Muscle layer of duodenum (tissue), 2 donors: Measurements from ENCODE around the gene EPHB2.

Experiments used
- H3K27ac ChIP-seq: one replicate; pipeline ENCODE4 v1.7.0; 2013; ENCODE audit warnings: mild to moderate bottlenecking, low read length
- H3K27me3 ChIP-seq: one replicate; pipeline ENCODE4 v1.7.0; 2013; ENCODE audit warnings: low read depth, mild to moderate bottlenecking, control low read depth, low read length
- H3K36me3 ChIP-seq, 2 donors: one replicate each; pipeline ENCODE4 v1.7.0; 2013; ENCODE audit warnings: low read length in 2 of 2, control low read depth in 1 of 2, mild to moderate bottlenecking in 1 of 2; ENCODE audit not compliant: insufficient read depth in 2 of 2, control insufficient read depth in 1 of 2
- H3K4me1 ChIP-seq, 2 donors: one replicate each; pipeline ENCODE4 v1.7.0; 2013; ENCODE audit warnings: low read length in 2 of 2, mild to moderate bottlenecking in 2 of 2, control low read depth in 1 of 2, moderate library complexity in 1 of 2; ENCODE audit not compliant: insufficient read depth in 2 of 2, control insufficient read depth in 1 of 2
- H3K4me3 ChIP-seq, 2 donors: one replicate each; pipeline ENCODE4 v1.7.0; 2013; ENCODE audit warnings: low read length in 2 of 2, low read depth in 1 of 2, mild to moderate bottlenecking in 1 of 2
- H3K9me3 ChIP-seq, 2 donors: one replicate each; pipeline ENCODE4 v1.7.0; 2013; ENCODE audit warnings: low read length in 2 of 2, control low read depth in 1 of 2, mild to moderate bottlenecking in 1 of 2; ENCODE audit not compliant: control insufficient read depth in 1 of 2
- donor health status: healthy.

EPHB2 gene

GRCh38 chr1:22883406-22883805 is 172.8 kb downstream of the EPHB2 start:
- Histone ChIP-seq H3K27ac (no peak overlapping the region), H3K9me3 (no peaks in the 10 kb centered on the region), H3K4me1 (no peaks in the 10 kb centered on the region), H3K27me3 (no peaks in the 10 kb centered on the region), H3K36me3 (peaks cover 0 to 7% of the 10 kb centered on the region in 2 donors), H3K4me3 (no peak overlapping the region)

GRCh38 chr1:22884806-22885530 is 174.3 kb downstream of the EPHB2 start:
- Histone ChIP-seq H3K4me3 (no peak overlapping the region), H3K36me3 (peaks cover 0 to 7% of the 10 kb centered on the region in 2 donors)

GRCh38 chr1:22886211-22886610 is 175.6 kb downstream of the EPHB2 start:
- no peak overlapping the region for H3K4me3 ChIP-seq
- no peaks in the 10 kb centered on the region for H3K4me1 ChIP-seq
- no peak overlapping the region for H3K27ac ChIP-seq
- H3K36me3 ChIP-seq = peaks cover 0 to 7% of the 10 kb centered on the region in 2 donors
- no peaks in the 10 kb centered on the region for H3K27me3 ChIP-seq
- no peaks in the 10 kb centered on the region for H3K9me3 ChIP-seq

More at GRCh38 chr1:22884806-22885530, 174.3 kb downstream of the EPHB2 start:
- Histone ChIP-seq H3K4me1 (no peaks in the 10 kb centered on the region), H3K27me3 (no peaks in the 10 kb centered on the region), H3K27ac (no peak overlapping the region), H3K9me3 (no peaks in the 10 kb centered on the region)

- H3K36me3 ChIP-seq = peaks cover 0 to 1% of the 10 kb centered on the region in 2 donors
- H3K4me1 ChIP-seq = no peaks in the 10 kb centered on the region
- H3K27ac ChIP-seq = no peak overlapping the region
- no peaks in the 10 kb centered on the region for H3K27me3 ChIP-seq
- no peak overlapping the region for H3K4me3 ChIP-seq
- H3K9me3 ChIP-seq = no peaks in the 10 kb centered on the region
These were observed 176.9 kb downstream of the EPHB2 start for GRCh38 chr1:22887491-22887890.

- Histone ChIP-seq H3K9me3 (no peaks in the 10 kb centered on the region), H3K27me3 (no peaks in the 10 kb centered on the region)
These were observed 177.9 kb downstream of the EPHB2 start for GRCh38 chr1:22888320-22889075.

GRCh38 chr1:22889213-22889827 is 178.7 kb downstream of the EPHB2 start:
- no peak overlapping the region for H3K4me3 ChIP-seq
- no peaks in the 10 kb centered on the region for H3K9me3 ChIP-seq
- H3K4me1 ChIP-seq = no peaks in the 10 kb centered on the region
- H3K36me3 ChIP-seq = peaks cover 0 to 7% of the 10 kb centered on the region in 2 donors
- no peaks in the 10 kb centered on the region for H3K27me3 ChIP-seq
- H3K27ac ChIP-seq = no peak overlapping the region

More at GRCh38 chr1:22888320-22889075, 177.9 kb downstream of the EPHB2 start:
- H3K4me1 ChIP-seq = no peaks in the 10 kb centered on the region
- no peak overlapping the region for H3K4me3 ChIP-seq
- H3K36me3 ChIP-seq = peaks cover 0 to 4% of the 10 kb centered on the region in 2 donors
- no peak overlapping the region for H3K27ac ChIP-seq

GRCh38 chr1:22892789-22893188 is 182.2 kb downstream of the EPHB2 start:
- H3K27me3 ChIP-seq = no peaks in the 10 kb centered on the region

GRCh38 chr1:22893292-22893691 is 182.7 kb downstream of the EPHB2 start:
- no peaks in the 10 kb centered on the region for H3K27me3 ChIP-seq
- no peak overlapping the region for H3K4me3 ChIP-seq
- H3K9me3 ChIP-seq = no peaks in the 10 kb centered on the region
- H3K4me1 ChIP-seq = no peaks in the 10 kb centered on the region
- H3K36me3 ChIP-seq = peaks cover 5 to 12% of the 10 kb centered on the region in 2 donors
- H3K27ac ChIP-seq = no peak overlapping the region

More at GRCh38 chr1:22892789-22893188, 182.2 kb downstream of the EPHB2 start:
- Histone ChIP-seq H3K4me3 (no peak overlapping the region), H3K9me3 (no peaks in the 10 kb centered on the region), H3K4me1 (no peaks in the 10 kb centered on the region), H3K27ac (no peak overlapping the region), H3K36me3 (peaks cover 5 to 12% of the 10 kb centered on the region in 2 donors)

GRCh38 chr1:22895357-22895756 is 184.7 kb downstream of the EPHB2 start:
- Histone ChIP-seq H3K27ac (no peak overlapping the region), H3K9me3 (no peaks in the 10 kb centered on the region), H3K27me3 (no peaks in the 10 kb centered on the region), H3K4me1 (no peaks in the 10 kb centered on the region), H3K36me3 (peaks cover 5 to 12% of the 10 kb centered on the region in 2 donors), H3K4me3 (no peak overlapping the region)

GRCh38 chr1:22896184-22896583 is 185.5 kb downstream of the EPHB2 start:
- no peak overlapping the region for H3K27ac ChIP-seq
- H3K27me3 ChIP-seq = no peaks in the 10 kb centered on the region
- H3K4me3 ChIP-seq = no peak overlapping the region
- H3K36me3 ChIP-seq = peaks cover 5 to 12% of the 10 kb centered on the region in 2 donors
- no peaks in the 10 kb centered on the region for H3K9me3 ChIP-seq
- no peaks in the 10 kb centered on the region for H3K4me1 ChIP-seq

GRCh38 chr1:22900451-22900850 is 189.8 kb downstream of the EPHB2 start:
- Histone ChIP-seq H3K4me3 (no peak overlapping the region), H3K36me3 (no peaks in the 10 kb centered on the region), H3K27me3 (no peaks in the 10 kb centered on the region), H3K9me3 (no peaks in the 10 kb centered on the region), H3K27ac (no peak overlapping the region), H3K4me1 (no peaks in the 10 kb centered on the region)
